Spleen (tissue), 11 donors: ENCODE data around the gene MAML1. TPM values are rescaled to one million over a fixed set of nuclear protein-coding genes. Genes with fewer than 3 reads are reported as not detected.

ENCODE experiments used
- DNase-seq: peaks from one replicate; pipeline ENCODE4 v3.0.0-alpha.2; 2020
- H3K27ac ChIP-seq, 8 donors: fragments of 200-600 bp; sonication (generic) in 7 of 8; 1 replicate in 4 of 8; 2 replicates in 4 of 8; pipeline versions ENCODE4 v1.5.0 to v1.8.0; 2016 to 2021; ENCODE audit warnings: inconsistent platforms in 4 of 8, mild to moderate bottlenecking in 4 of 8, moderate library complexity in 1 of 8
- H3K27me3 ChIP-seq, 7 donors: fragments of 200-600 bp; sonication (generic) in 6 of 7; replicated peaks in 1 of 7; 1 replicate in 4 of 7; 2 replicates in 3 of 7; pipeline versions ENCODE4 v1.5.0 to v1.8.0; 2016 to 2021; ENCODE audit warnings: inconsistent platforms in 3 of 7, mild to moderate bottlenecking in 1 of 7
- H3K36me3 ChIP-seq, 6 donors: fragments of 200-600 bp; sonication (generic) in 5 of 6; 1 replicate in 4 of 6; 2 replicates in 2 of 6; pipeline versions ENCODE4 v1.5.0 to v1.8.0; 2016 to 2021; ENCODE audit warnings: inconsistent platforms in 2 of 6
- H3K4me1 ChIP-seq, 6 donors: fragments of 200-600 bp; sonication (generic) in 5 of 6; 1 replicate in 3 of 6; 2 replicates in 3 of 6; pipeline versions ENCODE4 v1.5.0 to v1.8.0; 2016 to 2021; ENCODE audit warnings: inconsistent platforms in 3 of 6
- H3K4me3 ChIP-seq, 8 donors: fragments of 200-600 bp; sonication (generic) in 7 of 8; 1 replicate in 4 of 8; 2 replicates in 4 of 8; pipeline versions ENCODE4 v1.5.0 to v1.8.0; 2016 to 2021; ENCODE audit warnings: inconsistent platforms in 4 of 8, mild to moderate bottlenecking in 4 of 8, moderate library complexity in 2 of 8
- H3K9me3 ChIP-seq, 8 donors: fragments of 200-600 bp; sonication (generic) in 7 of 8; 1 replicate in 4 of 8; 2 replicates in 4 of 8; pipeline versions ENCODE4 v1.5.0 to v1.8.0; 2016 to 2021; ENCODE audit warnings: inconsistent platforms in 4 of 8
- POLR2A ChIP-seq, 3 donors: fragments of 450-650 bp; IDR thresholded peaks; one replicate each; pipeline ENCODE4 v1.5.1; 2017; ENCODE audit warnings: antibody characterized with exemption in 3 of 3, mild to moderate bottlenecking in 1 of 3
- POLR2AphosphoS5 ChIP-seq, 3 donors: sonication (generic); formaldehyde crosslinking; IDR thresholded peaks; one replicate each; pipeline ENCODE4 v1.5.1; 2017; ENCODE audit warnings: antibody characterized with exemption in 3 of 3
- WGBS, 5 donors: extraction: QIAGEN DNeasy Blood & Tissue Kit in 3 of 5; methylation state at CpG; one replicate each; pipeline versions ENCODE4 v1.1.5 to v1.1.7; 2013 to 2018; 5-methylcytosine and 5-hydroxymethylcytosine counted together
- intact Hi-C: fragments of 100-400 bp; cut with DNase I; formaldehyde crosslinking; loops from one replicate; pipeline ENCODE4 v1.15.0; 2023; ENCODE audit warnings: low total_unique reads
- polyA plus RNA-seq, 3 donors: library from polyadenylated mRNA; stranded (reverse); fragments of 200-250 nt; gene quantifications; one replicate each; pipeline ENCODE4 v1.2.1, GENCODE V29; 2013
- total RNA-seq, 7 donors: library from RNA; depleted of rRNA in 3 of 7; stranded (reverse); fragments of >200 nt in 3 of 7; fragmentation: NEBNext Ultra II Directional in 4 of 7; extraction: Animal tissue kit (Norgen Biotek cat#: 25700) in 4 of 7; gene quantifications; one replicate each; pipeline versions ENCODE4 v1.1.0 to v1.2.1, GENCODE V29; 2016 to 2021
- TF ChIP-seq, protein P1 (sequence below), 11 experiments: fragments of 200-600 bp in 7 of 11; fragments of 450-650 bp in 4 of 11; sonication (generic) in 4 of 11; IDR thresholded peaks in 8 of 11; conservative IDR thresholded peaks in 3 of 11; 1 replicate in 7 of 11; 2 replicates in 4 of 11; pipeline versions ENCODE4 v1.4.0 to v1.8.0; 2016 to 2021; ENCODE audit warnings: antibody characterized with exemption in 11 of 11, inconsistent platforms in 4 of 11, mild to moderate bottlenecking in 1 of 11
- donor health status: healthy with polysubstance abuse.
- donor health status: DM: no; HTN: no; CAD: no; lungs with moderate emphysema.
- donor health status: DM: no; HTN: no; CAD: no.
- donor health status: Bipolar disorder and iron deficiency.
- donor health status: healthy.
- donor health status: DM: no; HTN: no; CAD: no.
- donor health status: DM: yes; HTN: yes; CAD: no.

The MAML1 gene
- total and polyA plus RNA-seq, 10 donors = 4.7 to 42.8 (median 33.7) TPM

DNA sequence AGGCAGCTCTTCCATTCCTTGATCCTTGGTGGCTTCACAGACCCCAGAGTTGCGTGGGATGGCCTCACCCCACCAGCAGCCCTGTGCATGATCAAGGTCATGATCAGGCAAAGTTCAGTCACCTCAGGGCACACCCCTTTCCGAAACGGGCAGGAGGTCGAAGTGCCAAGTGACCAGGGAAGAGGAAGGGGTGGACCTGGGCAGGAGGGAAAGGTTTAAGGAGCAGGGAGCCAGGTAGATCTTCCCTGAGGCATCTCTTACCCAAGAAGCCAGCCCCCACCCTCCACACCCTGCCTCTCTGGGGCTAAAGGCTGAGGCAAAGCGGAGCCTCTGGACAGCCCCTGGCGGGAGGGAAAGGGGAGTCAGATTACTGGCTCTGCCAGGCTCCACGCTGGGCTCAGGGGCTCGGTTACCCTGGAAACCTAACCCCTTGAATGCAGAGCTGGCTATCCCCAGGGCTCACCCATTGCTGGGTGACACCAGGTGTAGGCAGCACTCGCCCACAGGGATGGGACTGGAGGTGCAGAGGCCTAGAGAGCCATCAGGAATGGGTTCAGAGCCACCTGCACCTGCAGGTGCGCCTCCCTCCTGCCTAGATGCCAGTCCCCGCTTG, 70.4 kb downstream of the MAML1 start:
- intact Hi-C loops = loop anchor here (10.0 kb wide), 1 partner anchor 52 kb away; the partner anchor contains the start of gene MRNIP
- WGBS, 5 donors = 64 to 77% (median 69%) methylated on average over 8 to 11 of the region's 11 CpGs

DNA sequence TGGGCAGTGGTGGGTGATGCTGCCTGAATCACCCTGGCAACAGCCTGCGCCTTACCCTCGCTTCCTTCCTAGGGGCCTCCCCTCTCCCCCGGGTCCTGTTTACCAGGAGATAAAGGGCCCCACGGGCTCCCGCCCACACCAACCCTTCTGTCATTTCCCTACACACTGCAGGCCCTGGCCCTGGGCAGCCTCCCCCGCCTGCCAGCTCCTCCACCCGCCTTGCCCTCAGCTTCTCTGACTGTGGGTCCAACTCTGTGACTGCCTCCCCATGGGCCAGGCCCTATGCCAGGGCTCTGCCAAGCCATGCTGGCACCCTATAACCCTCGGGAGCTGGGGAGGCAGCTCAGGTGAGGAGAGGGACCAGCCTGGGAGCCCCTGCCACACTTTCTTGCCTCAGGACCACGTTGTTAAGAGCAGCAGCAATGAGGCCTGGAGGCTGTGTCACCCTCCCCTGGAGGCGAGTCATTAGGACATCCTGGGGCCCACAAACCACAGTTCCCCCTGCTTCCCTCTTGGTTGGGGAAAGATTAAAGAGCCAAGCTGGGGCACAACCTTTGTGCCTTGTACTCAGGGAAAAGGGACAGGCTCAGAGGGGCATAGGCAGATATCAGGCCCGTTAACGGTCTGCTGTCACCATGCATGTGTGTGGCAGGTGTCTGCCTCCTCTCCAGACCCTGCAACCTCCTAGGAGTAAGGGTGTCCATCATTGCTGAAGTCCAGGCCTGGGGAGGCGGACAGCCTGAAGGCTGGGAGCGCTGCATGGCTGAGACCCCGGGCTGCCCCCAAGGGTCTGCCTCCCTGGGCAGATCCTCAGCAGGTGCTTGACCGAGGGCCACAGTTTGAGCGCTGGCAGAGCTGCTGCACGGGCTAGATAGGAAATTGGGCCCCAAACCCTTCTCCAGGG, 71.3 kb downstream of the MAML1 start:
- intact Hi-C loops = loop anchor here (10.0 kb wide), 1 partner anchor 51 kb away; the partner anchor contains the start of gene MRNIP
- Histone ChIP-seq H3K27ac (peak overlapping the region in 5 of 8 donors; percentile 2 to 96 (median 51)), H3K4me1 (peaks cover 28 to 68% (median 56%) of the 10 kb centered on the region in 6 donors), H3K36me3 (peaks cover 0 to 27% (median 25%) of the 10 kb centered on the region in 6 donors), H3K9me3 (no peaks in the 10 kb centered on the region), H3K4me3 (peak overlapping the region in 1 of 8 donors; percentile 76), H3K27me3 (no peaks in the 10 kb centered on the region)
- peak in 2 of 3 donors; percentile 13 to 55 for TF ChIP-seq POLR2AphosphoS5 (IDR thresholded peaks at IDR 0.05)
- TF ChIP-seq, protein P1, sequence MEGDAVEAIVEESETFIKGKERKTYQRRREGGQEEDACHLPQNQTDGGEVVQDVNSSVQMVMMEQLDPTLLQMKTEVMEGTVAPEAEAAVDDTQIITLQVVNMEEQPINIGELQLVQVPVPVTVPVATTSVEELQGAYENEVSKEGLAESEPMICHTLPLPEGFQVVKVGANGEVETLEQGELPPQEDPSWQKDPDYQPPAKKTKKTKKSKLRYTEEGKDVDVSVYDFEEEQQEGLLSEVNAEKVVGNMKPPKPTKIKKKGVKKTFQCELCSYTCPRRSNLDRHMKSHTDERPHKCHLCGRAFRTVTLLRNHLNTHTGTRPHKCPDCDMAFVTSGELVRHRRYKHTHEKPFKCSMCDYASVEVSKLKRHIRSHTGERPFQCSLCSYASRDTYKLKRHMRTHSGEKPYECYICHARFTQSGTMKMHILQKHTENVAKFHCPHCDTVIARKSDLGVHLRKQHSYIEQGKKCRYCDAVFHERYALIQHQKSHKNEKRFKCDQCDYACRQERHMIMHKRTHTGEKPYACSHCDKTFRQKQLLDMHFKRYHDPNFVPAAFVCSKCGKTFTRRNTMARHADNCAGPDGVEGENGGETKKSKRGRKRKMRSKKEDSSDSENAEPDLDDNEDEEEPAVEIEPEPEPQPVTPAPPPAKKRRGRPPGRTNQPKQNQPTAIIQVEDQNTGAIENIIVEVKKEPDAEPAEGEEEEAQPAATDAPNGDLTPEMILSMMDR (IDR thresholded peaks at IDR 0.05 in 8 of 11, conservative IDR thresholded peaks at IDR 0.05 in 3 of 11) = no peak
- DNase-seq = peak; percentile 81
- 42 to 52% (median 45%) methylated on average over 14 to 18 of the region's 18 CpGs for WGBS, 5 donors

More for the DNA sequence above, 70.4 kb downstream of the MAML1 start:
- H3K27me3 ChIP-seq = no peaks in the 10 kb centered on the region
- no peaks in the 10 kb centered on the region for H3K9me3 ChIP-seq
- H3K4me3 ChIP-seq = peak overlapping the region in 1 of 8 donors; percentile 76
- H3K27ac ChIP-seq = peak overlapping the region in 3 of 8 donors; percentile 42 to 96 (median 94)
- peaks cover 0 to 36% (median 33%) of the 10 kb centered on the region in 6 donors for H3K36me3 ChIP-seq
- peaks cover 28 to 61% (median 53%) of the 10 kb centered on the region in 6 donors for H3K4me1 ChIP-seq
- peak; percentile 75 for DNase-seq
- TF ChIP-seq POLR2A (IDR thresholded peaks at IDR 0.05) = no peak
- TF ChIP-seq, protein P1 (IDR thresholded peaks at IDR 0.05 in 8 of 11, conservative IDR thresholded peaks at IDR 0.05 in 3 of 11) = no peak
- no peak for TF ChIP-seq POLR2AphosphoS5 (IDR thresholded peaks at IDR 0.05)

DNA sequence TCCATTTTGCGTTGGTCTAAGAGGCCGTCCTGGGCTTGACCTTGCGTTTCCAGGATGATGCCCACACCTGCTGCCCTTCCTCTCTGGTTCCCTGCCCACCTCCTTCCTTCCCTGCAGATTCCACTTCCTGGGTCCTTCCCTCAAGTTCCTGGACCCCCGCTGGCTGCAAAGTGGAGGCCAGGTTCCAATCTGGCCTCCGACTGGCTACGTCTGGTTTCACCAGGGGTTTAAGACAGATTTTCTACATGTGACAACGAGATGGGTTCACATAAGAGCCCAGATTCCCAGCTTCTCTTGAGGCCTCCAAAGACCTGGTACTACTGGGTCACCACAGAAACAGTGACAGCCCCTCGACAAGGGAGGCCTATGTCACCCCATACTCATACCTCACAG, 71.9 kb downstream of the MAML1 start:
- Histone ChIP-seq H3K4me1 (peaks cover 28 to 68% (median 56%) of the 10 kb centered on the region in 6 donors), H3K4me3 (peak overlapping the region in 2 of 8 donors; percentile 75 to 76), H3K27me3 (no peaks in the 10 kb centered on the region), H3K36me3 (peaks cover 0 to 21% (median 18%) of the 10 kb centered on the region in 6 donors), H3K9me3 (no peaks in the 10 kb centered on the region), H3K27ac (peak overlapping the region in 5 of 8 donors; percentile 42 to 96 (median 94))
- TF ChIP-seq POLR2AphosphoS5 (IDR thresholded peaks at IDR 0.05) (no peak), POLR2A (IDR thresholded peaks at IDR 0.05) (no peak)
- TF ChIP-seq, protein P1 (IDR thresholded peaks at IDR 0.05 in 8 of 11, conservative IDR thresholded peaks at IDR 0.05 in 3 of 11) = no peak
- peak; percentile 63 for DNase-seq
- WGBS, 5 donors = 66 to 82% (median 71%) methylated on average over 7 to 8 of the region's 8 CpGs
- intact Hi-C loops = loop anchor here (10.0 kb wide), 1 partner anchor 50 kb away; the partner anchor contains the start of gene MRNIP
